GM19468 (cell line): ENCODE results near the gene OR2T10.
"Not testable (repeated sequence)": the region's sequence is repeated elsewhere in the genome, so short reads cannot be mapped to it uniquely, and the experiment has no call there.

Experiments used
- ATAC-seq: cut with Tn5 transposase; IDR thresholded peaks from one replicate; pipeline ENCODE4 v1.9.1; 2021; ENCODE audit warnings: mild to moderate bottlenecking, moderate library complexity, moderate number of reproducible peaks; ENCODE audit not compliant: unreplicated experiment; ENCODE audit errors: extremely low read depth

OR2T10 gene

GRCh38 chr1:248597589-248597988, at the start of gene OR2T10:
OR2T10 (minus strand) TSS chr1:248597700; CDS start chr1:248593768, 3,932 bp downstream.
- no peak for ATAC-seq

GRCh38 chr1:248645178-248645577, 47.7 kb upstream of the OR2T10 start, which contains the start of gene OR2T35:
OR2T35 (minus strand) TSS chr1:248645278; CDS start chr1:248639258, 6,020 bp downstream.
- ATAC-seq: not testable (repeated sequence)

GRCh38 chr1:248642971-248643651, 45.6 kb upstream of the OR2T10 start:
- ATAC-seq: peak; percentile 60

GRCh38 chr1:248641583-248641982, 44.1 kb upstream of the OR2T10 start:
- ATAC-seq: not testable (repeated sequence)

- ATAC-seq: not testable (repeated sequence)
Observed at GRCh38 chr1:248640906-248641305, 43.4 kb upstream of the OR2T10 start.

GRCh38 chr1:248639652-248640051, 42.2 kb upstream of the OR2T10 start:
- ATAC-seq: peak; percentile 18

GRCh38 chr1:248636612-248637011, 39.1 kb upstream of the OR2T10 start:
- not testable (repeated sequence) for ATAC-seq

GRCh38 chr1:248634991-248635390, 37.5 kb upstream of the OR2T10 start, which contains the start of gene OR2T11:
OR2T11 (minus strand) TSS chr1:248635091; CDS start chr1:248627128, 7,963 bp downstream.
- ATAC-seq: not testable (repeated sequence)

GRCh38 chr1:248631354-248632008, 34.0 kb upstream of the OR2T10 start:
- no peak for ATAC-seq

- no peak for ATAC-seq
Observed at GRCh38 chr1:248630551-248630950, 33.1 kb upstream of the OR2T10 start.

GRCh38 chr1:248627971-248628844, 30.7 kb upstream of the OR2T10 start:
- peak; percentile 54 for ATAC-seq

- no peak for ATAC-seq
Observed at GRCh38 chr1:248625971-248626370, 28.5 kb upstream of the OR2T10 start.

GRCh38 chr1:248625166-248625565, 27.7 kb upstream of the OR2T10 start:
- ATAC-seq: no peak

GRCh38 chr1:248622570-248623001, 25.1 kb upstream of the OR2T10 start:
- peak; percentile 89 for ATAC-seq

- ATAC-seq: no peak
Observed at GRCh38 chr1:248621770-248622169, 24.3 kb upstream of the OR2T10 start.

- ATAC-seq: no peak
Observed at GRCh38 chr1:248618878-248619277, 21.4 kb upstream of the OR2T10 start.

GRCh38 chr1:248618119-248618518, 20.6 kb upstream of the OR2T10 start:
- ATAC-seq: no peak

GRCh38 chr1:248613742-248614141, 16.2 kb upstream of the OR2T10 start:
- no peak for ATAC-seq

- no peak for ATAC-seq
Observed at GRCh38 chr1:248611883-248612414, 14.4 kb upstream of the OR2T10 start.

- ATAC-seq: no peak
Observed at GRCh38 chr1:248610301-248610700, 12.8 kb upstream of the OR2T10 start.
